Mesenchymal stem cell (in vitro differentiated cells and primary cell): Measurements from ENCODE around the gene OXER1.

Experiments used
- DNase-seq: peaks from one replicate; pipeline ENCODE4 v3.0.0-alpha.2; 2013
- H2AFZ ChIP-seq: one replicate; pipeline ENCODE4 v1.6.1; 2013; ENCODE audit warnings: low read depth, mild to moderate bottlenecking, control low read depth, inconsistent platforms, low read length, moderate library complexity
- H2AK5ac ChIP-seq: 2 replicates; pipeline ENCODE4 v1.6.1; 2013; ENCODE audit warnings: low read length, moderate library complexity, mild to moderate bottlenecking, inconsistent platforms; ENCODE audit not compliant: severe bottlenecking
- H2BK120ac ChIP-seq: one replicate; pipeline ENCODE4 v1.6.1; 2013; ENCODE audit warnings: low read depth, mild to moderate bottlenecking, inconsistent platforms, low read length, moderate library complexity
- H2BK12ac ChIP-seq, 2 experiments: one replicate each; pipeline ENCODE4 v1.6.1; 2013; ENCODE audit warnings: inconsistent platforms in 2 of 2, low read length in 2 of 2, mild to moderate bottlenecking in 2 of 2, moderate library complexity in 2 of 2, control low read depth in 1 of 2
- H2BK15ac ChIP-seq: one replicate; pipeline ENCODE4 v1.6.1; 2013; ENCODE audit warnings: mild to moderate bottlenecking, low read depth, inconsistent platforms; ENCODE audit not compliant: poor library complexity, severe bottlenecking
- H2BK5ac ChIP-seq: 2 replicates; pipeline ENCODE4 v1.6.1; 2013; ENCODE audit warnings: low read depth, mild to moderate bottlenecking, low read length, control low read depth, inconsistent platforms; ENCODE audit not compliant: poor library complexity, severe bottlenecking
- H3K14ac ChIP-seq, 2 experiments: one replicate each; pipeline ENCODE4 v1.6.1; 2013; ENCODE audit warnings: inconsistent platforms in 2 of 2, low read length in 2 of 2, control low read depth in 1 of 2, mild to moderate bottlenecking in 1 of 2, moderate library complexity in 1 of 2
- H3K18ac ChIP-seq, 2 experiments: one replicate each; pipeline ENCODE4 v1.6.1; 2013; ENCODE audit warnings: inconsistent platforms in 2 of 2, low read length in 2 of 2, control low read depth in 1 of 2, low read depth in 1 of 2, mild to moderate bottlenecking in 1 of 2
- H3K23ac ChIP-seq, 2 experiments: one replicate each; pipeline ENCODE4 v1.6.1; 2013; ENCODE audit warnings: inconsistent platforms in 2 of 2, low read length in 2 of 2, mild to moderate bottlenecking in 2 of 2, moderate library complexity in 2 of 2, control low read depth in 1 of 2
- H3K27ac ChIP-seq: 2 replicates; pipeline ENCODE4 v1.5.1; 2013; ENCODE audit warnings: mild to moderate bottlenecking, moderate library complexity, low read length, control low read depth, inconsistent platforms; ENCODE audit not compliant: poor library complexity, severe bottlenecking
- H3K27me3 ChIP-seq, 2 experiments: 2 replicates each; pipeline versions ENCODE4 v1.6.1 to v1.7.0; 2013; ENCODE audit warnings: low read length in 2 of 2, mild to moderate bottlenecking in 2 of 2, moderate library complexity in 2 of 2, control low read depth in 1 of 2, inconsistent platforms in 1 of 2; ENCODE audit not compliant: control insufficient read depth in 1 of 2, insufficient read depth in 1 of 2
- H3K36me3 ChIP-seq, 2 experiments: 2 replicates each; pipeline versions ENCODE4 v1.6.1 to v1.7.0; 2013; ENCODE audit warnings: low read length in 2 of 2, control low read depth in 1 of 2, inconsistent platforms in 1 of 2, low read depth in 1 of 2, mild to moderate bottlenecking in 1 of 2; ENCODE audit not compliant: insufficient read depth in 2 of 2, control insufficient read depth in 1 of 2
- H3K4ac ChIP-seq, 2 experiments: one replicate each; pipeline ENCODE4 v1.6.1; 2013; ENCODE audit warnings: inconsistent platforms in 2 of 2, low read length in 2 of 2, mild to moderate bottlenecking in 2 of 2, moderate library complexity in 2 of 2, control low read depth in 1 of 2, low read depth in 1 of 2
- H3K4me1 ChIP-seq: 2 replicates; pipeline ENCODE4 v1.6.1; 2013; ENCODE audit warnings: low read depth, low read length, control low read depth; ENCODE audit not compliant: control insufficient read depth, insufficient read depth
- H3K4me2 ChIP-seq: 2 replicates; pipeline ENCODE4 v1.6.1; 2013; ENCODE audit warnings: low read length, mild to moderate bottlenecking, inconsistent platforms; ENCODE audit not compliant: poor library complexity, severe bottlenecking
- H3K4me3 ChIP-seq, 2 experiments: 2 replicates each; pipeline versions ENCODE4 v1.5.1 to v1.7.0; 2013; ENCODE audit warnings: low read length in 2 of 2, mild to moderate bottlenecking in 2 of 2, control low read depth in 1 of 2, low read depth in 1 of 2; ENCODE audit not compliant: insufficient read depth in 1 of 2
- H3K79me1 ChIP-seq: replicated peaks from 2 replicates; pipeline ENCODE4 v1.6.1; 2013; ENCODE audit warnings: mild to moderate bottlenecking, control low read depth, low read length, inconsistent platforms; ENCODE audit not compliant: poor library complexity, severe bottlenecking
- H3K9ac ChIP-seq: 2 replicates; pipeline ENCODE4 v1.7.0; 2013; ENCODE audit warnings: mild to moderate bottlenecking, low read length, moderate library complexity
- H3K9me3 ChIP-seq: 2 replicates; pipeline ENCODE4 v1.7.0; 2013; ENCODE audit warnings: mild to moderate bottlenecking, low read length; ENCODE audit not compliant: control insufficient read depth
- H4K8ac ChIP-seq: one replicate; pipeline ENCODE4 v1.6.1; 2013; ENCODE audit warnings: inconsistent platforms, mild to moderate bottlenecking, low read length, moderate library complexity
- H4K91ac ChIP-seq: one replicate; pipeline ENCODE4 v1.6.1; 2013; ENCODE audit warnings: mild to moderate bottlenecking, low read length, inconsistent platforms
- WGBS: methylation state at CpG from one replicate; pipeline ENCODE4 v1.1.7; 2013; ENCODE audit warnings: mixed read lengths; 5-methylcytosine and 5-hydroxymethylcytosine counted together

OXER1 gene

DNA sequence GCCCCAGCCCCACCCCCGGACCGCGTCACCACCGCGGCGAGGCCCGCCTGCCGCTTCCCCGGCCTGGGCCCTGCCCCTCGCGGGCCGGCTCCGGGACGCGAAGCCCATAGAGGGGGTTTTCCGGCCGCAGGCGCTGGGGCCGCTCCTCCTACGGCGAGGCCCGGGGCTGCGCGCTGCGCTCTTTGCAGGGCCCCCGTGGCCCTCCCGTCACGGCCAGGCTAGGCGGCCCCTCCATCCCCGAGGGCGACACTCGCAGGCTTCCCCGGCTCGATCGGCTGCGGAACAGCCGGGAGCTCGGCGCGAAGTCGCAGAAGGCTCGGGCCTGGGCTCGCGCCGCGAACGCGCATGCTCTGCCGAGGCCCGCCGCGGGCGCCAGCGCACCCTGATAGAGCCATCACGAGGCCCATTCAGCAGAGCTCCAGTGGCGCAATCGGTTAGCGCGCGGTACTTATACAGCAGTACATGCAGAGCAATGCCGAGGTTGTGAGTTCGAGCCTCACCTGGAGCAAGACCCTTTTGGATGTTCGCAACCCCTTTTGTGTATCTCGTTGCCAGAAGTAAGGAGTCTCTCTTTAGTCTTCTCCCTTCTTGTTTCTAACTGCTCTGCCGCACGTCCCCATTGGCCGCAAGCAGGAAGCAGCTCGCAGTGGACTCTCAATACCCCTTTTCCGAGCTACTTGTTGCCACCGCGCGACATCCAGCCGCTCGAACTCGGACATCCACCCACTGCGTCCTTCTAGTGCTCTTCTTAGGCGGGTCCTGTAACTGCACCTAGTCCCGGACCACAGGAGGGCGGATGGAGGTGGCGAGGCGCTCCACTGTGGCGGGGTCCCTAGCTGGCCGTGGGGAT is 46.4 kb upstream of the OXER1 start:
- Histone ChIP-seq H3K9me3 (no peaks in the 10 kb centered on the region), H3K18ac (peak overlapping the region; percentile 98 to 100), H2AK5ac (peak overlapping the region; percentile 3), H3K4me2 (peak overlapping the region; percentile 82), H3K4me1 (peaks cover 13% of the 10 kb centered on the region), H3K36me3 (no peaks in the 10 kb centered on the region), H2BK12ac (peak overlapping the region in 1 of 2 experiments; percentile 94), H2BK5ac (peak overlapping the region; percentile 92), H3K27me3 (no peaks in the 10 kb centered on the region), H3K14ac (peak overlapping the region in 1 of 2 experiments; percentile 98), H3K27ac (peak overlapping the region; percentile 88), H3K23ac (peak overlapping the region in 1 of 2 experiments; percentile 46), H3K9ac (peak overlapping the region; percentile 99), H2BK120ac (peak overlapping the region; percentile 93), H4K91ac (peak overlapping the region; percentile 100), H3K4me3 (peak overlapping the region; percentile 73 to 83), H4K8ac (peak overlapping the region; percentile 100), H2AFZ (peak overlapping the region; percentile 87), H3K4ac (peak overlapping the region; percentile 95 to 97), H3K79me1 (no peaks in the 10 kb centered on the region), H2BK15ac (peak overlapping the region; percentile 99)
- 2% methylated on average over 75 of the region's 83 CpGs for WGBS
- peak; percentile 96 for DNase-seq

GRCh38 chr2:42809819-42810120 is 45.8 kb upstream of the OXER1 start:
- WGBS, result 0% methylated on average over 17 of the region's 35 CpGs
- H2AFZ ChIP-seq, result no peak overlapping the region

GRCh38 chr2:42809131-42809818 is 45.3 kb upstream of the OXER1 start:
- Histone ChIP-seq H4K91ac (peak overlapping the region; percentile 48), H3K27me3 (no peaks in the 10 kb centered on the region), H3K4me3 (peak overlapping the region; percentile 73 to 75), H4K8ac (peak overlapping the region; percentile 32), H3K9me3 (no peaks in the 10 kb centered on the region), H3K79me1 (no peaks in the 10 kb centered on the region), H3K4me2 (peak overlapping the region; percentile 52), H3K4ac (peak overlapping the region; percentile 68), H2AK5ac (peak overlapping the region; percentile 57), H2AFZ (no peak overlapping the region), H3K36me3 (no peaks in the 10 kb centered on the region), H3K18ac (peak overlapping the region; percentile 46 to 67), H3K4me1 (peaks cover 13% of the 10 kb centered on the region), H2BK120ac (no peak overlapping the region), H3K9ac (peak overlapping the region; percentile 99), H2BK15ac (peak overlapping the region; percentile 36), H3K23ac (no peak overlapping the region), H3K14ac (no peak overlapping the region), H2BK5ac (peak overlapping the region; percentile 85), H2BK12ac (peak overlapping the region in 1 of 2 experiments; percentile 90), H3K27ac (peak overlapping the region; percentile 86)
- WGBS, result 59% methylated on average over 9 of the region's 10 CpGs
- no peak for DNase-seq

More at GRCh38 chr2:42809819-42810120, 45.8 kb upstream of the OXER1 start:
- H3K9me3 ChIP-seq, result no peaks in the 10 kb centered on the region
- H3K4me2 ChIP-seq, result peak overlapping the region; percentile 52
- H3K27me3 ChIP-seq, result no peaks in the 10 kb centered on the region
- peak; percentile 85 for DNase-seq
- peak overlapping the region; percentile 64 for H2BK120ac ChIP-seq
- H4K91ac ChIP-seq, result no peak overlapping the region
- peak overlapping the region; percentile 86 for H3K27ac ChIP-seq
- no peak overlapping the region for H2BK15ac ChIP-seq
- H3K79me1 ChIP-seq, result no peaks in the 10 kb centered on the region
- H4K8ac ChIP-seq, result peak overlapping the region; percentile 32
- no peak overlapping the region for H3K23ac ChIP-seq
- H2AK5ac ChIP-seq, result no peak overlapping the region
- H2BK5ac ChIP-seq, result peak overlapping the region; percentile 85
- H3K14ac ChIP-seq, result no peak overlapping the region
- H3K4ac ChIP-seq, result peak overlapping the region; percentile 44 to 68
- no peak overlapping the region for H2BK12ac ChIP-seq
- peak overlapping the region; percentile 46 to 67 for H3K18ac ChIP-seq
- H3K4me3 ChIP-seq, result peak overlapping the region; percentile 73 to 75
- peak overlapping the region; percentile 99 for H3K9ac ChIP-seq
- H3K4me1 ChIP-seq, result peaks cover 13% of the 10 kb centered on the region
- H3K36me3 ChIP-seq, result no peaks in the 10 kb centered on the region

DNA sequence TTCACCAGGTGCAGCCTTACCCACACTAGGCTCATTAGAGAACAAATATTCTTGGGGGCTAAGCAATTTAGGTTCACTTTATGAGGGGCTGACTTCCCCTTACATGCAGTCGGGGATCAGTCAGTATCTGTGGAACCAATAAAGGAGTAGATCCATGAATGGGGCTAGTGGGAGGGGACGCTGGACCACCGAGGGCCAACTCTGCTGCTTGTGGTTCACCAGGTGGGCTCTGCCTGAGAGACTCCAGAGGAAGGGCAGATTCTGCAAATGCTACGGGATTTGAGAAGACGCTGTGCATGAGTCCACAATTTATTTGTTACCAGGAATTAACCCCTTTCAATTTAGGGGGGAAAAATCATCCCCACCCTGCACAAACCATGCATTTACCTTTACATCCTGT is 44.4 kb upstream of the OXER1 start:
- Histone ChIP-seq H2AFZ (no peak overlapping the region), H3K27me3 (no peaks in the 10 kb centered on the region), H2BK15ac (no peak overlapping the region), H3K4me3 (no peak overlapping the region), H3K4ac (no peak overlapping the region), H3K36me3 (no peaks in the 10 kb centered on the region), H3K14ac (no peak overlapping the region), H4K91ac (no peak overlapping the region), H2BK12ac (no peak overlapping the region), H4K8ac (no peak overlapping the region), H3K27ac (no peak overlapping the region), H3K4me1 (peaks cover 13% of the 10 kb centered on the region), H3K9ac (no peak overlapping the region), H3K18ac (no peak overlapping the region), H3K9me3 (no peaks in the 10 kb centered on the region), H2AK5ac (no peak overlapping the region), H3K79me1 (no peaks in the 10 kb centered on the region), H3K4me2 (no peak overlapping the region), H2BK5ac (no peak overlapping the region), H2BK120ac (no peak overlapping the region), H3K23ac (no peak overlapping the region)
- WGBS, result 93% methylated on average over 5 of the region's 5 CpGs
- no peak for DNase-seq
